GM12872 (cell line): ENCODE data around the gene DPM2.

Experiments used
- CTCF ChIP-seq: IDR thresholded peaks from 3 replicates; pipeline ENCODE4 v1.5.1; 2011; ENCODE audit warnings: low read depth, mild to moderate bottlenecking, low read length, moderate library complexity; ENCODE audit not compliant: insufficient read depth

Gene DPM2

DNA sequence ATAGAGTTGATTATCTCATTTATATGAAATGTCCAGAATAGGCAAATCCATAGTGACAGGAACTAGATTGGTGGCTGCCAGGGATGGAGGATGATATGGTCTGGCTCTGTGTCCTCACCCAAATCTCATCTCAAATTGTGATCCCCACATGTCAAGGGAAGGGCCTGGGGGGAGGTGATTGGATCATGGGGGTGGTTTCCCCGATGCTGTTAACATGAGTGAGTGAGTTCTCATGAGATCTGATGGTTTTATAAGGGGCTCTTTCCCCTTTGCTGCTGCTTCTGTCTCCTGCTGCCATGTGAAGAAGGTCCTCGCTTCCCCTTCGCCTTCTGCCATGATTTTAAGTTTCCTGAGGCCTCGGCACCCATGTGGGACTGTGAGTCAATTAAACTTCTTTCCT lies 21.7 kb upstream of the DPM2 start:
- TF ChIP-seq CTCF = no peak

DNA sequence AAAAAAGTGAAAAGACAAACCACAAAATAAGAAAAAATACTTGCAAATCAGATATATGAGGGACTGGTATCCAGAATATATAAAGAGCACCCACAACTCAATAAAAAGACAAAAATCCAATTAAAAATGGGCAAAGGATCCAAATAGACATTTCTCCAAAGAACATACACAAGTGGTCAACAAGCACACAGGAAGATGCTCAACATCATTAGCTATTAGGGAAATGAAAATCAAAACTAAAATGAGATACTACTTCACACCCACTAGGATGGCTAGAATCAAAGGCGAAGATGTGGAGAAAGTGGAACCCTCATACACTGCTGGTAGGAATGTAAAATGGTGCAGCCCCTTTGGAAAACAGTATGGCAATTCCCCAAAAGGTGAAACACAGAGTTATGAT lies 21.1 kb upstream of the DPM2 start:
- TF ChIP-seq CTCF = no peak

- peak; percentile 74 for TF ChIP-seq CTCF
Observed at GRCh38 chr9:127955294-127956015, 17.8 kb upstream of the DPM2 start.

DNA sequence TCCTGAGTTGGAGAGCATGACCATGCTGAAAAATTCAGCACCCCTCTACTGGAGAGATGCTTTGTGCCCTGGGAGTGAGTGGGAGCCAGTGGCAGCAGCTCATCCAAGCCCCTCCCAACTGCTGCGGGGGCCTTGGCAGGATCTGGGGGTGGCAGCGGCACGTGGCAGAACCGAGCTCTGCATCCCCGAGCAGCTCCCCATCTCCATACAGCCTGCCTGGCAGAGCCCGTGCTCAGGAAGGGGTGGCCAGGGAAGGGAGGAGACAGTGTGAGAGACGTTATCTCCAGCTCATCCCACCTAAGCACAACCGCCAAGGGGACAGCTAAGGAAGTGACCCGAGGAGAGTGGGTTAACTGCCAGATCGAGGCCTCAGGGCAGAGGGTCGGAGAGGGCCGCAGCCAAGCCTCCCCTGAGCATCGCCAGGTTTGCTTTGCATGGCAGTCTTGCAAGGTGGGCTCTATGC lies 17.2 kb upstream of the DPM2 start:
- TF ChIP-seq CTCF = no peak

DNA sequence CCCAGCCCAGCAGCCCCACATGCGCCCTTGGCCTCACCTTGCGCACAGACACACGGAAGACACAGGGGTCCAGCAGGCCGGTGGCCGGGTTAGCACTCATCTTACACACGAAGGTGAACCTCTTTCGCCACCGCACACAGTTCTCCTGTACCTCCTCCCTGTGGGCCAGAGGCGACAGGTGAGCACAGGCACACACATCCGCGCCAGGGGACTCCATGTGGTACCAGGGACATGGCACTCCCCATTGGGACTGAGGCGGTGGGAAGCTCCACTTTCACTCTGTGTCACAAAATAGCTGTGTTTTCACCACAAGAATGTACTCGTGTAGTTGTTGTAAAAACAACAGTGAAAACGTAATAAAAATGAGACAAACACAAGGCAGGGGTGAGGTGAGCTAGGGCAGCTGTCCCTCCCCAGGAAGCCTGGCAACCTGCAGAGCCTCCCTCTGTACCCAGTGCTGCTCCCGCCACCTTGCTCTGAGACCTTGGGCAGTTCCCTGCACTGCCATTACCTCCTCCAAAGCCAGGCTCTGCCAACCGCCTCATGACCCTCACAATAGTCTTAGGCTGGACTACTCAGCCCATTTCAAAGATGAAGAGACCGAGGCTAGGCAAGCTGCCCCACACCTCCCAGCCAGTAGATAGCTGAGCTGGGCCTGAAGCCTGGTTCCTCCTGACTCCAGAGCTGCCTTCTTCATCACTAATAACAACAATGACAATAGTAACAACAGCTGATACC lies 16.3 kb upstream of the DPM2 start:
- TF ChIP-seq CTCF = no peak

- no peak for TF ChIP-seq CTCF
Observed at GRCh38 chr9:127953154-127953553, 15.5 kb upstream of the DPM2 start.

GRCh38 chr9:127950513-127951289 lies 13.0 kb upstream of the DPM2 start:
- no peak for TF ChIP-seq CTCF
